WTC11 (cell line): ENCODE data around the gene SDS. TPM values are rescaled to one million over a fixed set of nuclear protein-coding genes. Genes with fewer than 3 reads are reported as not detected.

Experiments used
- ATAC-seq: fragments of 200-7000 bp; cut with Tn5 transposase; 2 replicates; pipeline ENCODE4 v1.10.0; 2021; ENCODE audit warnings: mild to moderate bottlenecking, moderate library complexity
- CTCF ChIA-PET: fragments of 300-600 bp; sonication (Branson Sonifier 250); formaldehyde crosslinking; loops from one replicate; lab custom pipeline; 2021; ENCODE audit warnings: antibody characterized with exemption; lab: Charles Lee
- POLR2A ChIA-PET: fragments of 350-600 bp; sonication (Branson Sonifier 250); formaldehyde crosslinking; loops from one replicate; lab custom pipeline; 2021; ENCODE audit warnings: antibody characterized with exemption; lab: Charles Lee
- DNase-seq: peaks from one replicate; pipeline ENCODE4 v3.0.0; 2021; ENCODE audit warnings: low spot score
- H3K27ac Mint-ChIP-seq: 2 replicates; pipeline ENCODE4 v1.8.0; 2021; ENCODE audit warnings: mixed read lengths
- H3K27me3 Mint-ChIP-seq: 2 replicates; pipeline ENCODE4 v1.8.0; 2021; ENCODE audit warnings: low read depth, mild to moderate bottlenecking, moderate library complexity, mixed read lengths
- H3K36me3 Mint-ChIP-seq: 2 replicates; pipeline ENCODE4 v1.8.0; 2021; ENCODE audit warnings: mixed read lengths
- H3K4me1 Mint-ChIP-seq: 2 replicates; pipeline ENCODE4 v1.8.0; 2022; ENCODE audit warnings: mixed read lengths
- H3K4me3 Mint-ChIP-seq: 2 replicates; pipeline ENCODE4 v1.8.0; 2021; ENCODE audit warnings: mild to moderate bottlenecking, moderate library complexity, mixed read lengths
- H3K9me3 Mint-ChIP-seq: 2 replicates; pipeline ENCODE4 v1.8.0; 2021; ENCODE audit warnings: mixed read lengths
- ATF1 ChIP-seq: sonication (generic); formaldehyde crosslinking; IDR thresholded peaks from 2 replicates; pipeline ENCODE4 v1.8.1; 2023; ENCODE audit warnings: mild to moderate bottlenecking, moderate library complexity, missing genetic modification reagents
- FOXK1 ChIP-seq: sonication (generic); formaldehyde crosslinking; IDR thresholded peaks from 2 replicates; pipeline ENCODE4 v1.8.0; 2022; ENCODE audit warnings: mild to moderate bottlenecking, moderate library complexity, missing genetic modification reagents
- IRF2 ChIP-seq: sonication (generic); formaldehyde crosslinking; IDR thresholded peaks from 2 replicates; pipeline ENCODE4 v1.8.0; 2022; ENCODE audit warnings: low read depth, missing genetic modification reagents, borderline replicate concordance
- OVOL2 ChIP-seq: fragments of 250-450 bp; sonication (Bioruptor Pico); IDR thresholded peaks from 2 replicates; pipeline ENCODE4 v1.9.0; 2021; ENCODE audit warnings: mild to moderate bottlenecking, borderline replicate concordance
- RORB ChIP-seq: fragments of 250-450 bp; sonication (Bioruptor Pico); IDR thresholded peaks from 2 replicates; pipeline ENCODE4 v1.9.0; 2021; ENCODE audit warnings: mild to moderate bottlenecking
- ZBTB21 ChIP-seq: sonication (generic); formaldehyde crosslinking; IDR thresholded peaks from 2 replicates; pipeline ENCODE4 v1.8.1; 2023; ENCODE audit warnings: mild to moderate bottlenecking, missing genetic modification reagents, borderline replicate concordance
- ZNF232 ChIP-seq: sonication (generic); formaldehyde crosslinking; IDR thresholded peaks from 2 replicates; pipeline ENCODE4 v1.8.0; 2022; ENCODE audit warnings: mild to moderate bottlenecking, missing genetic modification reagents
- ZNF416 ChIP-seq: fragments of 250-450 bp; sonication (Bioruptor Pico); IDR thresholded peaks from 2 replicates; pipeline ENCODE4 v1.9.0; 2021; ENCODE audit warnings: mild to moderate bottlenecking, inconsistent platforms
- ZNF671 ChIP-seq: fragments of 250-450 bp; sonication (Bioruptor Pico); IDR thresholded peaks from 2 replicates; pipeline ENCODE4 v1.8.0; 2021; ENCODE audit warnings: mild to moderate bottlenecking
- total RNA-seq: library from RNA; stranded (reverse); gene quantifications from 3 replicates; pipeline ENCODE4 v1.2.3, GENCODE V29; 2021
- TF ChIP-seq, protein P1 (sequence below): sonication (generic); formaldehyde crosslinking; IDR thresholded peaks from 2 replicates; pipeline ENCODE4 v1.8.1; 2022; ENCODE audit warnings: low read depth, mild to moderate bottlenecking, moderate library complexity, missing genetic modification reagents, borderline replicate concordance
- TF ChIP-seq, protein P2 (sequence below): sonication (generic); formaldehyde crosslinking; IDR thresholded peaks from 2 replicates; pipeline ENCODE4 v1.8.0; 2022; ENCODE audit warnings: mild to moderate bottlenecking, missing genetic modification reagents
- TF ChIP-seq, protein P3 (sequence below): sonication (generic); formaldehyde crosslinking; IDR thresholded peaks from 2 replicates; pipeline ENCODE4 v1.8.0; 2023; ENCODE audit warnings: missing genetic modification reagents, mild to moderate bottlenecking, borderline replicate concordance
- TF ChIP-seq, protein P4 (sequence below): sonication (generic); formaldehyde crosslinking; IDR thresholded peaks from 2 replicates; pipeline ENCODE4 v1.8.0; 2022; ENCODE audit warnings: missing genetic modification reagents
- TF ChIP-seq, protein P5 (sequence below): sonication (generic); formaldehyde crosslinking; IDR thresholded peaks from 2 replicates; pipeline ENCODE4 v1.8.1; 2022; ENCODE audit warnings: mild to moderate bottlenecking, missing genetic modification reagents, moderate library complexity, borderline replicate concordance
- TF ChIP-seq, protein P6 (sequence below): fragments of 250-450 bp; sonication (Bioruptor Pico); IDR thresholded peaks from 2 replicates; pipeline ENCODE4 v2.1.2; 2022; ENCODE audit warnings: mild to moderate bottlenecking, moderate library complexity
- TF ChIP-seq, protein P7 (sequence below): sonication (generic); formaldehyde crosslinking; IDR thresholded peaks from 2 replicates; pipeline ENCODE4 v1.8.0; 2022; ENCODE audit warnings: mild to moderate bottlenecking, missing genetic modification reagents
- TF ChIP-seq, protein P8 (sequence below): fragments of 250-450 bp; sonication (Bioruptor Pico); IDR thresholded peaks from 2 replicates; pipeline ENCODE4 v1.8.0; 2021; ENCODE audit warnings: mild to moderate bottlenecking

The SDS gene
- total RNA-seq, 1 experiment from 2014 or later, result 0.31 TPM

DNA sequence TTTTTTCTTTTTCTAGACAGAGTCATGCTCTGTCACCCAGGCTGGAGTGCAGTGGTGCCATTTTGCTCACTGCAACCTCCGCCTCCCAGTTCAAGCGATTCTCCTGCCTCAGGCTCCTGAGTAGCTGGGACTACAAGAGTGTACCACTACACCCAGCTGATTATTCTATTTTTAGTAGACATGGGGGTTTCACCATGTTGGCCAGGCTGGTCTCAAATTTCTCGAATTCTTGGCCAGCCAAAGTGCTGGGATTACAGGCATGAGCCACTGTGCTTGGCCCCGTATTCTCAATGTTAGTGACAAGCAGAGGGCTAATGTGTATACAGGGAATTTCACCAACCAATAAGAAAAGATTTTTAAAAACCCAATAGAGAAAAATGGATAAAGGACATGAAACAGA is 36.9 kb downstream of the SDS start:
- ATAC-seq (no peak), DNase-seq (no peak)
- Mint-ChIP-seq H3K9me3 (no peaks in the 10 kb centered on the region), H3K36me3 (0 out of 2 replicates have a peak, but pooled peaks cover 2% of the 10 kb centered on the region), H3K27ac (no peak overlapping the region), H3K4me3 (no peak overlapping the region), H3K27me3 (no peaks in the 10 kb centered on the region), H3K4me1 (no peaks in the 10 kb centered on the region)
- ChIA-PET POLR2A (no interaction called here), CTCF (no interaction called here)
- TF ChIP-seq, protein P1, sequence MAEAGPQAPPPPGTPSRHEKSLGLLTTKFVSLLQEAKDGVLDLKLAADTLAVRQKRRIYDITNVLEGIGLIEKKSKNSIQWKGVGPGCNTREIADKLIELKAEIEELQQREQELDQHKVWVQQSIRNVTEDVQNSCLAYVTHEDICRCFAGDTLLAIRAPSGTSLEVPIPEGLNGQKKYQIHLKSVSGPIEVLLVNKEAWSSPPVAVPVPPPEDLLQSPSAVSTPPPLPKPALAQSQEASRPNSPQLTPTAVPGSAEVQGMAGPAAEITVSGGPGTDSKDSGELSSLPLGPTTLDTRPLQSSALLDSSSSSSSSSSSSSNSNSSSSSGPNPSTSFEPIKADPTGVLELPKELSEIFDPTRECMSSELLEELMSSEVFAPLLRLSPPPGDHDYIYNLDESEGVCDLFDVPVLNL (CRISPR knock-in tag), result no peak
- TF ChIP-seq ZNF671 (CRISPR knock-in tag) (no peak), ZNF416 (CRISPR knock-in tag) (no peak), ATF1 (CRISPR knock-in tag) (no peak), RORB (CRISPR knock-in tag) (no peak), ZBTB21 (no peak)
- TF ChIP-seq, protein P2, sequence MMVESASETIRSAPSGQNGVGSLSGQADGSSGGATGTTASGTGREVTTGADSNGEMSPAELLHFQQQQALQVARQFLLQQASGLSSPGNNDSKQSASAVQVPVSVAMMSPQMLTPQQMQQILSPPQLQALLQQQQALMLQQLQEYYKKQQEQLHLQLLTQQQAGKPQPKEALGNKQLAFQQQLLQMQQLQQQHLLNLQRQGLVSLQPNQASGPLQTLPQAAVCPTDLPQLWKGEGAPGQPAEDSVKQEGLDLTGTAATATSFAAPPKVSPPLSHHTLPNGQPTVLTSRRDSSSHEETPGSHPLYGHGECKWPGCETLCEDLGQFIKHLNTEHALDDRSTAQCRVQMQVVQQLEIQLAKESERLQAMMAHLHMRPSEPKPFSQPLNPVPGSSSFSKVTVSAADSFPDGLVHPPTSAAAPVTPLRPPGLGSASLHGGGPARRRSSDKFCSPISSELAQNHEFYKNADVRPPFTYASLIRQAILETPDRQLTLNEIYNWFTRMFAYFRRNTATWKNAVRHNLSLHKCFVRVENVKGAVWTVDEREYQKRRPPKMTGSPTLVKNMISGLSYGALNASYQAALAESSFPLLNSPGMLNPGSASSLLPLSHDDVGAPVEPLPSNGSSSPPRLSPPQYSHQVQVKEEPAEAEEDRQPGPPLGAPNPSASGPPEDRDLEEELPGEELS, result no peak
- TF ChIP-seq, protein P3, sequence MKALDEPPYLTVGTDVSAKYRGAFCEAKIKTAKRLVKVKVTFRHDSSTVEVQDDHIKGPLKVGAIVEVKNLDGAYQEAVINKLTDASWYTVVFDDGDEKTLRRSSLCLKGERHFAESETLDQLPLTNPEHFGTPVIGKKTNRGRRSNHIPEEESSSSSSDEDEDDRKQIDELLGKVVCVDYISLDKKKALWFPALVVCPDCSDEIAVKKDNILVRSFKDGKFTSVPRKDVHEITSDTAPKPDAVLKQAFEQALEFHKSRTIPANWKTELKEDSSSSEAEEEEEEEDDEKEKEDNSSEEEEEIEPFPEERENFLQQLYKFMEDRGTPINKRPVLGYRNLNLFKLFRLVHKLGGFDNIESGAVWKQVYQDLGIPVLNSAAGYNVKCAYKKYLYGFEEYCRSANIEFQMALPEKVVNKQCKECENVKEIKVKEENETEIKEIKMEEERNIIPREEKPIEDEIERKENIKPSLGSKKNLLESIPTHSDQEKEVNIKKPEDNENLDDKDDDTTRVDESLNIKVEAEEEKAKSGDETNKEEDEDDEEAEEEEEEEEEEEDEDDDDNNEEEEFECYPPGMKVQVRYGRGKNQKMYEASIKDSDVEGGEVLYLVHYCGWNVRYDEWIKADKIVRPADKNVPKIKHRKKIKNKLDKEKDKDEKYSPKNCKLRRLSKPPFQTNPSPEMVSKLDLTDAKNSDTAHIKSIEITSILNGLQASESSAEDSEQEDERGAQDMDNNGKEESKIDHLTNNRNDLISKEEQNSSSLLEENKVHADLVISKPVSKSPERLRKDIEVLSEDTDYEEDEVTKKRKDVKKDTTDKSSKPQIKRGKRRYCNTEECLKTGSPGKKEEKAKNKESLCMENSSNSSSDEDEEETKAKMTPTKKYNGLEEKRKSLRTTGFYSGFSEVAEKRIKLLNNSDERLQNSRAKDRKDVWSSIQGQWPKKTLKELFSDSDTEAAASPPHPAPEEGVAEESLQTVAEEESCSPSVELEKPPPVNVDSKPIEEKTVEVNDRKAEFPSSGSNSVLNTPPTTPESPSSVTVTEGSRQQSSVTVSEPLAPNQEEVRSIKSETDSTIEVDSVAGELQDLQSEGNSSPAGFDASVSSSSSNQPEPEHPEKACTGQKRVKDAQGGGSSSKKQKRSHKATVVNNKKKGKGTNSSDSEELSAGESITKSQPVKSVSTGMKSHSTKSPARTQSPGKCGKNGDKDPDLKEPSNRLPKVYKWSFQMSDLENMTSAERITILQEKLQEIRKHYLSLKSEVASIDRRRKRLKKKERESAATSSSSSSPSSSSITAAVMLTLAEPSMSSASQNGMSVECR, result no peak
- TF ChIP-seq, protein P4, sequence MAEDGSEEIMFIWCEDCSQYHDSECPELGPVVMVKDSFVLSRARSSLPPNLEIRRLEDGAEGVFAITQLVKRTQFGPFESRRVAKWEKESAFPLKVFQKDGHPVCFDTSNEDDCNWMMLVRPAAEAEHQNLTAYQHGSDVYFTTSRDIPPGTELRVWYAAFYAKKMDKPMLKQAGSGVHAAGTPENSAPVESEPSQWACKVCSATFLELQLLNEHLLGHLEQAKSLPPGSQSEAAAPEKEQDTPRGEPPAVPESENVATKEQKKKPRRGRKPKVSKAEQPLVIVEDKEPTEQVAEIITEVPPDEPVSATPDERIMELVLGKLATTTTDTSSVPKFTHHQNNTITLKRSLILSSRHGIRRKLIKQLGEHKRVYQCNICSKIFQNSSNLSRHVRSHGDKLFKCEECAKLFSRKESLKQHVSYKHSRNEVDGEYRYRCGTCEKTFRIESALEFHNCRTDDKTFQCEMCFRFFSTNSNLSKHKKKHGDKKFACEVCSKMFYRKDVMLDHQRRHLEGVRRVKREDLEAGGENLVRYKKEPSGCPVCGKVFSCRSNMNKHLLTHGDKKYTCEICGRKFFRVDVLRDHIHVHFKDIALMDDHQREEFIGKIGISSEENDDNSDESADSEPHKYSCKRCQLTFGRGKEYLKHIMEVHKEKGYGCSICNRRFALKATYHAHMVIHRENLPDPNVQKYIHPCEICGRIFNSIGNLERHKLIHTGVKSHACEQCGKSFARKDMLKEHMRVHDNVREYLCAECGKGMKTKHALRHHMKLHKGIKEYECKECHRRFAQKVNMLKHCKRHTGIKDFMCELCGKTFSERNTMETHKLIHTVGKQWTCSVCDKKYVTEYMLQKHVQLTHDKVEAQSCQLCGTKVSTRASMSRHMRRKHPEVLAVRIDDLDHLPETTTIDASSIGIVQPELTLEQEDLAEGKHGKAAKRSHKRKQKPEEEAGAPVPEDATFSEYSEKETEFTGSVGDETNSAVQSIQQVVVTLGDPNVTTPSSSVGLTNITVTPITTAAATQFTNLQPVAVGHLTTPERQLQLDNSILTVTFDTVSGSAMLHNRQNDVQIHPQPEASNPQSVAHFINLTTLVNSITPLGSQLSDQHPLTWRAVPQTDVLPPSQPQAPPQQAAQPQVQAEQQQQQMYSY (CRISPR knock-in tag), result no peak

DNA sequence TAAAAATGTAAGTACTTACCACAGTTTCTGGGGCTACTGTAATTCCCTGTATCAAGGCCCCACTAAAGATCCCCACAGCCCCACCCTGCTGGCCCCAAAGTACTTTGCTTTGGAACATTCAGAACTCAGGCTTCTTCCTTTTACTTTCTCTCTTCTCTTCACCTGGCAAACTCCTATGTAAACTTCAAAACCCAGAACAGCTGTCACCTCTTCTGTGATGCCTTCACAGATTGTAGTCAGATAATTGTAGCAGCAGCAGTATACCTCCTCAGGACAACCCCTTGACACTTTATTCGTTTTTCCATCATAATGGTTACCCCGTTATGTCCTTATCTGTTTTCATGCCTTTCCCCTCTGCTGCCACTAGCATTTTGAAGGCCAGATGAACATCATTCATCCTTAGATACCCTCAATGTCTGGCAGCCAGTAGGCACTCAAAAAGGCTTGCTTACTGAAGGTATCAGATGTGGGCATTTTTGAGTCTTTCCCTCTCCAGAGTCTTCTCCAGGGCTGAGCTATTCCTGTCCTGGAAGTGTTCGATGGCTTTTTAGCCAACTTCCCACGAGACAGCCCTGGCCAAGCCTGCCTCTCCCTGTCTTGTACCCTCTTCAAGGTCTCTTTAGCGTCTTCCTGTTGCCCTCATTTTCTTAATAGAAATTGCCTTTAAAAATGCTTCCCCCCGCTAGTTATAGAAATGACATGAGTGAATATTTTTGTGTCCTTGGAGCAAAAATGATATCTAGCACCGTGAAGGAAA is 37.9 kb downstream of the SDS start:
- H3K27me3 Mint-ChIP-seq, result no peaks in the 10 kb centered on the region
- no peak overlapping the region for H3K4me3 Mint-ChIP-seq
- ChIA-PET POLR2A (no interaction called here), CTCF (interaction anchor here (0.6 kb wide), 1 partner anchor 39 kb away, joined by 3 read pairs; no protein-coding TSS in a partner anchor)
- 0 out of 2 replicates have a peak, but pooled peaks cover 2% of the 10 kb centered on the region for H3K36me3 Mint-ChIP-seq
- ATAC-seq, result no peak
- H3K9me3 Mint-ChIP-seq, result no peaks in the 10 kb centered on the region
- DNase-seq, result no peak
- H3K27ac Mint-ChIP-seq, result no peak overlapping the region
- H3K4me1 Mint-ChIP-seq, result no peaks in the 10 kb centered on the region
- TF ChIP-seq, protein P5, sequence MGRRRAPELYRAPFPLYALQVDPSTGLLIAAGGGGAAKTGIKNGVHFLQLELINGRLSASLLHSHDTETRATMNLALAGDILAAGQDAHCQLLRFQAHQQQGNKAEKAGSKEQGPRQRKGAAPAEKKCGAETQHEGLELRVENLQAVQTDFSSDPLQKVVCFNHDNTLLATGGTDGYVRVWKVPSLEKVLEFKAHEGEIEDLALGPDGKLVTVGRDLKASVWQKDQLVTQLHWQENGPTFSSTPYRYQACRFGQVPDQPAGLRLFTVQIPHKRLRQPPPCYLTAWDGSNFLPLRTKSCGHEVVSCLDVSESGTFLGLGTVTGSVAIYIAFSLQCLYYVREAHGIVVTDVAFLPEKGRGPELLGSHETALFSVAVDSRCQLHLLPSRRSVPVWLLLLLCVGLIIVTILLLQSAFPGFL (CRISPR knock-in tag), result no peak
- TF ChIP-seq, protein P6, sequence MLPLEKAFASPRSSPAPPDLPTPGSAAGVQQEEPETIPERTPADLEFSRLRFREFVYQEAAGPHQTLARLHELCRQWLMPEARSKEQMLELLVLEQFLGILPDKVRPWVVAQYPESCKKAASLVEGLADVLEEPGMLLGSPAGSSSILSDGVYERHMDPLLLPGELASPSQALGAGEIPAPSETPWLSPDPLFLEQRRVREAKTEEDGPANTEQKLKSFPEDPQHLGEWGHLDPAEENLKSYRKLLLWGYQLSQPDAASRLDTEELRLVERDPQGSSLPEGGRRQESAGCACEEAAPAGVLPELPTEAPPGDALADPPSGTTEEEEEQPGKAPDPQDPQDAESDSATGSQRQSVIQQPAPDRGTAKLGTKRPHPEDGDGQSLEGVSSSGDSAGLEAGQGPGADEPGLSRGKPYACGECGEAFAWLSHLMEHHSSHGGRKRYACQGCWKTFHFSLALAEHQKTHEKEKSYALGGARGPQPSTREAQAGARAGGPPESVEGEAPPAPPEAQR, result no peak
- TF ChIP-seq ZNF232 (CRISPR knock-in tag) (no peak), FOXK1 (CRISPR knock-in tag) (no peak), IRF2 (CRISPR knock-in tag) (no peak), OVOL2 (CRISPR knock-in tag) (no peak)
- TF ChIP-seq, protein P7, sequence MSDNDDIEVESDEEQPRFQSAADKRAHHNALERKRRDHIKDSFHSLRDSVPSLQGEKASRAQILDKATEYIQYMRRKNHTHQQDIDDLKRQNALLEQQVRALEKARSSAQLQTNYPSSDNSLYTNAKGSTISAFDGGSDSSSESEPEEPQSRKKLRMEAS (CRISPR knock-in tag), result no peak
- TF ChIP-seq, protein P8, sequence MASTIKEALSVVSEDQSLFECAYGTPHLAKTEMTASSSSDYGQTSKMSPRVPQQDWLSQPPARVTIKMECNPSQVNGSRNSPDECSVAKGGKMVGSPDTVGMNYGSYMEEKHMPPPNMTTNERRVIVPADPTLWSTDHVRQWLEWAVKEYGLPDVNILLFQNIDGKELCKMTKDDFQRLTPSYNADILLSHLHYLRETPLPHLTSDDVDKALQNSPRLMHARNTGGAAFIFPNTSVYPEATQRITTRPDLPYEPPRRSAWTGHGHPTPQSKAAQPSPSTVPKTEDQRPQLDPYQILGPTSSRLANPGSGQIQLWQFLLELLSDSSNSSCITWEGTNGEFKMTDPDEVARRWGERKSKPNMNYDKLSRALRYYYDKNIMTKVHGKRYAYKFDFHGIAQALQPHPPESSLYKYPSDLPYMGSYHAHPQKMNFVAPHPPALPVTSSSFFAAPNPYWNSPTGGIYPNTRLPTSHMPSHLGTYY (CRISPR knock-in tag), result no peak
